Measurements from ENCODE around the gene KCTD10.
A peak's percentile ranks its signal among the peaks of the same experiment; 100 is the strongest.

Gene KCTD10

DNA sequence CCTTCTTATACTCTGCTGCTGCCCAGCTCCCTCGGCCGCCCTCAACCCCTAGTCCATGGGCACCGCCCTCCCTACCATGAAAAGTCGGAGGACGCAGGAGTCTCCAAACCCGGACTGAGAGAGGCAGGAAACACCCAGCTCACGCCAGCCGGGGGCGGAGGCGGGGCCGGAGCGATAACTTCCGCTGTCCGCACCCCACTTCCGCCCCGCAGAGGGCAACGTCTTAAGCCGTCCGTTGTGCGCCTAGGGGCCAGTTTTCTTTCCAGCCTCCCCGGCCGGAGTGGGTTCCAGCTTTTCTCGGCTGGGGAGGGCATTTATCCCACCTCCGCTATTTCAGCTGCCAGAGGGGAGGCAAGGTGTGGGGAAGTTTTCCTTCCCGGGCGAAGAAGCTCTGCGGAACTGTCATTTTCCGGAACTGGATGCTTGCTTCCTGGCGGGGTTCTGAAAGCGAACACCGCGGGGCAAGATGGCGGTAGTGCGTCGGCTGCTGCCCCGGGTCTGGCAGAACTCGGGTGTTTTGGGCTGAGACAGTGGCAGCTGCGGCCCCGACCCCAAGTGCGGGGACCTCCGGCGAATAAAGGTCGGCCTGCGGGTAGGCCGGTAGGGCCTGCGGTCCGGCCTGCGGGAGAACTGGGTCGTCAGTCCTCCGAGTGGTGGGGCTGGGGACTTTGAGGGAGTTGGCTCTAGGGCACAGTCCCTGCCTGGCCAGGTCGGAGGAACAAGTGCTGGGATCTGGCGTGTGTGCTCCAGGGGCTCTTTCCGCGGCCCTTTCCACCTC, at the start of gene KCTD10, which contains the start of gene UBE3B:
TSS of gene KCTD10 (minus strand) at position 116 of the 778 bp plus-strand sequence. CDS start at position 78, 38 bp downstream.
TSS of gene UBE3B (plus strand) at position 450 of the 778 bp plus-strand sequence. CDS start 5,918 bp downstream, outside the sequence.
- DNase-seq: peak; percentile 88 to 92

GRCh38 chr12:109525279-109525585, 48.1 kb upstream of the KCTD10 start:
- no peak for DNase-seq

- no peak for DNase-seq
These were observed 47.6 kb upstream of the KCTD10 start for GRCh38 chr12:109524466-109525278.

GRCh38 chr12:109523504-109523903, 46.4 kb upstream of the KCTD10 start:
- no peak for DNase-seq

DNA sequence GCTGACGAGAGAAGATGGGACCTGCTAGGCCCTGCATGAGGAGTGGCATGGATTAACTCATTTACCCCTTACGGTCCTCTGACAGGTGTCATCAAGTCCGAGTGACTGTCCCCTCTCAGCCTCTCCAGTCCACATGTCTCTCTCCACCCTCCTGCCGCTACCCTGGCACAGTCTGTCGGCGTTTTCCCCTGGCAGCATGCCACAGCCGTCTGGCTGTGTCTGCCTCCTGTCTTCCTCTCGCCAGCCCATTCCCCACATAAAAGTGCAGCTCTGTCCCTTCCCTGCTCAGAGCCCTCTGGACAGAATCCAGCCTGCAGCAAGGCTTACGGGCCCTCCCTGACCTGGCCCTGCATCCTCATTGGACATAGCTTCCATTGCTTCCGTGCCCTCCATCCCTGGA, 46.0 kb upstream of the KCTD10 start:
- DNase-seq: peak in 1 of 2 donors; percentile 18

- no peak for DNase-seq
These were observed 44.7 kb upstream of the KCTD10 start for GRCh38 chr12:109521831-109522230.

- no peak for DNase-seq
These were observed 42.7 kb upstream of the KCTD10 start for GRCh38 chr12:109519787-109520186.

GRCh38 chr12:109518820-109519665, 41.9 kb upstream of the KCTD10 start:
- peak; percentile 60 to 76 for DNase-seq

- no peak for DNase-seq
These were observed 40.5 kb upstream of the KCTD10 start for GRCh38 chr12:109517619-109518018.

GRCh38 chr12:109513977-109514376, 36.9 kb upstream of the KCTD10 start:
- DNase-seq: no peak

DNA sequence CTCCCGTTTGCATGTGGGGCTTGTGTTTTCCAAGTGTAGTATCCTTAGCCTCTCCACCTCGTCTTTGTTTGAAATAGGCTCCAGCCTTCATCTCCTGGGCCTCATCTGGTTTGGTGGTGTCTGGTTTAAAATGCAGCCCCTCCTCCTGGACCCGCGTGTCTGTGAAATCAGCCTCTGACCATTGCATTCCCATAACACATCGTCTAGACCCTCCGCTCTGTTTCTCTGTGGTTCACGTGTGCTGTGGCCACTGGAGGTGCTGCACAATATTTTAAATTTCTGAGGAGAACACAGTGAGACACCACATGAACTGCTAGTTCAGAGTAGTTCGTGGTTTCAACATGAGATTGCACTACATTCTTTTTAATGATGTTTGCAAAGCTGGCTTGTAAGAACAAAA, 36.0 kb upstream of the KCTD10 start:
- DNase-seq: no peak

- DNase-seq: no peak
These were observed 35.5 kb upstream of the KCTD10 start for GRCh38 chr12:109512608-109513007.

DNA sequence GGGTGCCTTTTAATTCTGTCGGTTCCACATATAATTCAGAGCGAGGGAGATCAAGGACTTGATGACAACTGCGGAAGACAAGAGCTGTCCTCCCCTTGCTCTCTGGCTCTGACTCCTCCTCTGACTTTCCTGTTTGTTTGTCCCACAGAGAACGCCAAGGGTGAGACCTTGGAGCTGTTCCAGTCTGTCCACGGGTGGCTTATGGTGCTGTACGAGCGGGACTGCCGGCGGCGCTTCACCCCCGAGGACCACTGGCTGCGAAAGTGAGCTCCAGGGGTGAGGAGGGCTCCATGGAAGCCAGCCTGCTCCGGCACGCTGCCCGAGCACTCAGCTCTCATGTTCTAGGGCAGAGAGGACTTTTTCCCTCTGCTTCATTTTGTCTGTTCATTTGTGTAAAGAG, 33.1 kb upstream of the KCTD10 start:
- no peak for DNase-seq

GRCh38 chr12:109504068-109504467, 27.0 kb upstream of the KCTD10 start:
- no peak for DNase-seq

DNA sequence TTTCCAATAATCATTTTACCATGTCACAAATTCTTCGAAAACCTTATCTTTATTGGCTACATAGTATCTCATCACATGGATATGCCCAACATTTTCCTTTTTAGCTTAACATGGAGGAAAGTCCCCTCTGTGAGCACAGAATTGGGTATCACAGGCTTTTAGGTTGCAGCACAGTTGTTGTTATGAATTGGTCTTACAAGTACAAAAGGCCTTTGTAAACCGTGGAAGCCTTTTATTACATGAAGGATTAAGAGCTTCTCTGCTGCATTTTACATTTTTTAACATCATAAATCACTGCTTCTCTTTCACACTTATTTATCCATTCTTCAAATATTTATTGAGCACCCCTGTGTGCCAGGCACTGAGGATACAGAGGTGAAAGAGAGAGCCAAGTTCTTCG, 26.5 kb upstream of the KCTD10 start:
- peak in 1 of 2 donors; percentile 42 for DNase-seq

DNA sequence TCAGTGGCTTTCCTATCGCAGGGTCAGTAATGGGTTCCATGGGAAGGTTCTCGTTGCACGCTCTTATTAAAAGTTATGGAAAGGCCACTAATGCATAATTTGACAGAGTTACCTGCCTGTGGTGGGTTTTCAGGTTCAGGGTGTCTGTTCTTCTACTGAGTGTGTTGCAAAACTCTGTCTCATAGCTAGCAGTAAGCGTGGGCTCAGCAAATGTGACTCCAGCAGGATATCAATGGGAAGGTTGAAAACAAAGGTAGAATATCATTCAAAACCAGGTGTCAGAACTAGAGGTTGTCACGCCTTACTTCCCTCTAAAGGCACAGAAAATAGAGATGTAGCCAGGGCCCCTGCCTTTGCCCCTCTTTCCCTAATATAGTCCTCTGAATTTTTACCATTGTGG, 25.2 kb upstream of the KCTD10 start:
- DNase-seq: no peak

DNA sequence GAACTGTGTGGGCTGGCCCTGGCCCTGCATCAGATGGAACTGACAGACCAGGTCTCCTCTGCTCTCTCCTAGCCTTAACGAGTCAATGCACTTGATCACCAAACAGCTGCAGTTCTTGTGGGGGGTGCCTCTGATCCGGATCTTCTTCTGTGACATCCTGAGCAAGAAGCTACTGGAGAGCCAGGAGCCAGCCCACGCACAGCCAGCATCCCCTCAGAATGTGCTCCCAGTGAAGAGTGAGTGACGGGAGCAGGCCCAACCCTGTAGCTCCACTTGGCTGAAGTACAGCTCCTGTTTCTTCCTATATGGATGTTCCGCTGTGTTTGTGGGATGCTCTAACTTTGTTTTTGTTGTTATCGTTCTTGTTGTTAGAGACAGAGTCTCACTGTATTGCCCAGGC, 24.2 kb upstream of the KCTD10 start:
- DNase-seq: no peak

- no peak for DNase-seq
These were observed 23.5 kb upstream of the KCTD10 start for GRCh38 chr12:109500406-109501185.

DNA sequence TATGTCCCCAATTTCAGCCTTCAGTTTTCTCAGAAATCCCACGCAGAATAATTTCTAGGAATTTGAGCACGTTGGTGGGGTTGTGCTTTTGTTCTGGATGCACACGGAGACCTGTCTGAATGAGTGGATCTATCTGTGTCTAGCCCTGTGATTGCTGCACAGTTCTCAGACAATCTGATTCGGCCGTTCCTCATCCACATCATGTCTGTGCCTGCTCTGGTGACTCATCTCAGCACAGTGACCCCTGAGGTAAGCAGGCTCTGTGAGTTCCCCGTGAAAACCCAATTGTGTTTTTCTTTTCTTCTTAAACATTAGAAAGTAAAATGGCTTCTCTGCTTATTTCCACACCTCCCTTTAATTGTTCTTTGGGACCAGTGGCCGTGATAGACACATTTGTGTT, 20.6 kb upstream of the KCTD10 start:
- DNase-seq: no peak

- no peak for DNase-seq
These were observed 19.2 kb upstream of the KCTD10 start for GRCh38 chr12:109496306-109496705.

GRCh38 chr12:109495012-109495411, 17.9 kb upstream of the KCTD10 start:
- DNase-seq: no peak

GRCh38 chr12:109494348-109494881, 17.3 kb upstream of the KCTD10 start:
- no peak for DNase-seq

All from hippocampal formation (tissue), 2 donors.